ENCODE data around the gene EEF2K. TPM values are rescaled to one million over a fixed set of nuclear protein-coding genes. Genes with fewer than 3 reads are reported as not detected.

The EEF2K gene
- total RNA-seq, 2 experiments from 2014 or later: 10.1 to 13.2 TPM

DNA sequence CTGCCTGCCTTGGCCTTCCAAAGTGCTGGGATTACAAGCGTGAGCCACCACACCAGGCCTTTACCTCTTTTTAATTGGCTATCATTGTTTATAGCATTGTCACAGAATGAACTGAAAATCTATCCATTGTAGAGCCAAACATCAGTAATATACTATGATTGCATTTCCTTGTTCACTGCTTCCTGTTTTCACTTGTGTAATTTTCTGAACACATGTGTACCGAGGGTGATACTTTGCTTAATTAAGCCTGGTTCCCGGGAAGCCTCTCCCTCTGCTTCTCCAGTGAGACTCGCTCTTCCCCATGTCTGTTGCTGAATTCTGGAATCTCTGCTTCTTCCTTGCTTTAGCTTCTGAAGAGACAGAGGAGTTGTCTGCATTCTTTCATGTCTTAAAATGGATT is 124.2 kb downstream of the EEF2K start:
- H3K9me3 Mint-ChIP-seq: no peaks in the 10 kb centered on the region
- Histone ChIP-seq H3K4me3 (ENCODE audit: low read length) (no peak overlapping the region), H3K27ac (ENCODE audit: low read depth in 1 of 2, low read length in 2 of 2) (no peak overlapping the region), H3K9me3 (ENCODE audit: control insufficient read depth in 1 of 2, insufficient read depth in 1 of 2, low read length in 2 of 2) (peaks cover 0 to under 1% of the 10 kb centered on the region in 2 experiments), H3K36me3 (ENCODE audit: insufficient read depth, low read length) (peaks cover 77% of the 10 kb centered on the region), H3K4me1 (ENCODE audit: insufficient read depth, low read length) (peaks cover 4% of the 10 kb centered on the region), H3K27me3 (ENCODE audit: control insufficient read depth in 1 of 2, insufficient read depth in 2 of 2, low read length in 2 of 2) (no peaks in the 10 kb centered on the region)
- no peak overlapping the region for H3K4me3 Mint-ChIP-seq
- peaks cover 89% of the 10 kb centered on the region for H3K36me3 Mint-ChIP-seq (ENCODE audit: low read depth)
- intact Hi-C loops (cut with DNase I, micrococcal nuclease): no loop called here
- peaks cover 26% of the 10 kb centered on the region for H3K4me1 Mint-ChIP-seq (ENCODE audit: low read depth)
- no peaks in the 10 kb centered on the region for H3K27me3 Mint-ChIP-seq
- ATAC-seq (ENCODE audit: poor library complexity) (no peak), DNase-seq (no peak)
- H3K27ac Mint-ChIP-seq: peak overlapping the region; percentile 1
- ChIA-PET CTCF (interaction anchor here (0.6 to 1.8 kb wide), 6 partner anchors 9 to 59 kb away, joined by 4 to 7 read pairs (median 4); no protein-coding TSS in a partner anchor), POLR2A (interaction anchor here (1.2 to 4.2 kb wide), 3 partner anchors 42 to 45 kb away, joined by 3 to 21 read pairs (median 7); no protein-coding TSS in a partner anchor)
- no peak for TF ChIP-seq CTCF (IDR thresholded peaks at IDR 0.05)

GRCh38 chr16:22333457-22333994 is 127.4 kb downstream of the EEF2K start:
- peaks cover 17% of the 10 kb centered on the region for H3K9me3 Mint-ChIP-seq
- H3K27ac ChIP-seq (ENCODE audit: low read depth in 1 of 2, low read length in 2 of 2): no peak overlapping the region
- H3K27ac Mint-ChIP-seq: no peak overlapping the region
- H3K4me3 Mint-ChIP-seq: no peak overlapping the region
- TF ChIP-seq CTCF (IDR thresholded peaks at IDR 0.05): no peak
- peaks cover 10 to 23% of the 10 kb centered on the region in 2 experiments for H3K9me3 ChIP-seq (ENCODE audit: control insufficient read depth in 1 of 2, insufficient read depth in 1 of 2, low read length in 2 of 2)
- ChIA-PET POLR2A (interaction anchor here (1.0 to 2.0 kb wide), 2 partner anchors 40 to 144 kb away, joined by 3 to 6 read pairs; no protein-coding TSS in a partner anchor), CTCF (interaction anchor here (0.6 kb wide), 1 partner anchor 13 kb away, joined by 3 read pairs; no protein-coding TSS in a partner anchor)
- intact Hi-C loops (cut with DNase I, micrococcal nuclease): no loop called here
- H3K4me1 Mint-ChIP-seq (ENCODE audit: low read depth): peaks cover 34% of the 10 kb centered on the region
- peaks cover 59% of the 10 kb centered on the region for H3K36me3 ChIP-seq (ENCODE audit: insufficient read depth, low read length)
- no peaks in the 10 kb centered on the region for H3K27me3 Mint-ChIP-seq
- no peak for DNase-seq
- ATAC-seq (ENCODE audit: poor library complexity): no peak
- no peaks in the 10 kb centered on the region for H3K4me1 ChIP-seq (ENCODE audit: insufficient read depth, low read length)
- H3K4me3 ChIP-seq (ENCODE audit: low read length): no peak overlapping the region
- H3K27me3 ChIP-seq (ENCODE audit: control insufficient read depth in 1 of 2, insufficient read depth in 2 of 2, low read length in 2 of 2): no peaks in the 10 kb centered on the region
- H3K36me3 Mint-ChIP-seq (ENCODE audit: low read depth): peaks cover 97% of the 10 kb centered on the region

- peaks cover 24% of the 10 kb centered on the region for H3K9me3 Mint-ChIP-seq
- peaks cover 50% of the 10 kb centered on the region for H3K36me3 ChIP-seq (ENCODE audit: insufficient read depth, low read length)
- ChIA-PET CTCF (interaction anchor here (0.7 kb wide), 1 partner anchor 15 kb away, joined by 3 read pairs; no protein-coding TSS in a partner anchor), POLR2A (interaction anchor here (1.8 kb wide), 1 partner anchor 33 kb away, joined by 10 read pairs; no protein-coding TSS in a partner anchor)
- no peak overlapping the region for H3K4me3 ChIP-seq (ENCODE audit: low read length)
- ATAC-seq (ENCODE audit: poor library complexity) (peak; percentile 28), DNase-seq (no peak)
- H3K27me3 ChIP-seq (ENCODE audit: control insufficient read depth in 1 of 2, insufficient read depth in 2 of 2, low read length in 2 of 2): no peaks in the 10 kb centered on the region
- no peaks in the 10 kb centered on the region for H3K27me3 Mint-ChIP-seq
- H3K27ac Mint-ChIP-seq: peak overlapping the region; percentile 64
- peaks cover 29% of the 10 kb centered on the region for H3K4me1 Mint-ChIP-seq (ENCODE audit: low read depth)
- no peaks in the 10 kb centered on the region for H3K4me1 ChIP-seq (ENCODE audit: insufficient read depth, low read length)
- intact Hi-C loops (cut with DNase I, micrococcal nuclease): loop anchor here in 1 of 2 experiments (2.0 kb wide), 1 partner anchor 13 kb away; no protein-coding TSS in a partner anchor
- H3K36me3 Mint-ChIP-seq (ENCODE audit: low read depth): peaks cover 95% of the 10 kb centered on the region
- no peak overlapping the region for H3K4me3 Mint-ChIP-seq
- H3K27ac ChIP-seq (ENCODE audit: low read depth in 1 of 2, low read length in 2 of 2): no peak overlapping the region
- TF ChIP-seq CTCF (IDR thresholded peaks at IDR 0.05): no peak
- peaks cover 18 to 39% of the 10 kb centered on the region in 2 experiments for H3K9me3 ChIP-seq (ENCODE audit: control insufficient read depth in 1 of 2, insufficient read depth in 1 of 2, low read length in 2 of 2)
These were observed 129.7 kb downstream of the EEF2K start for GRCh38 chr16:22335668-22336246.
